Endodermal cell (in vitro differentiated cells): ENCODE results near the gene KRTAP5-9. TPM values are rescaled to one million over a fixed set of nuclear protein-coding genes. Genes with fewer than 3 reads are reported as not detected.
"Not testable (repeated sequence)": the region's sequence is repeated elsewhere in the genome, so short reads cannot be mapped to it uniquely, and the experiment has no call there.

Experiments used
- DNase-seq: peaks from one replicate; pipeline ENCODE4 v3.0.0-alpha.2; 2017
- H3K27ac ChIP-seq: 2 replicates; pipeline ENCODE4 v1.5.1; 2013; ENCODE audit warnings: mild to moderate bottlenecking, low read depth, low read length, moderate library complexity
- H3K27me3 ChIP-seq: 2 replicates; pipeline ENCODE4 v1.6.1; 2013; ENCODE audit warnings: mild to moderate bottlenecking, low read length, moderate library complexity; ENCODE audit not compliant: insufficient read depth, control insufficient read depth, poor library complexity, severe bottlenecking
- H3K36me3 ChIP-seq: 2 replicates; pipeline ENCODE4 v1.7.0; 2013; ENCODE audit warnings: mild to moderate bottlenecking, low read length, moderate library complexity; ENCODE audit not compliant: control insufficient read depth, insufficient read depth
- H3K4me1 ChIP-seq: one replicate; pipeline ENCODE4 v1.7.0; 2013; ENCODE audit warnings: low read length; ENCODE audit not compliant: control insufficient read depth, insufficient read depth
- H3K4me3 ChIP-seq: 2 replicates; pipeline ENCODE4 v1.5.1; 2013; ENCODE audit warnings: mild to moderate bottlenecking, low read length, moderate library complexity
- H3K9ac ChIP-seq: 2 replicates; pipeline ENCODE4 v1.6.1; 2013; ENCODE audit warnings: mild to moderate bottlenecking, low read length, moderate library complexity; ENCODE audit not compliant: poor library complexity, severe bottlenecking; ENCODE audit errors: extremely low read depth
- H3K9me3 ChIP-seq: 2 replicates; pipeline ENCODE4 v1.6.1; 2013; ENCODE audit warnings: mild to moderate bottlenecking, low read length, moderate library complexity; ENCODE audit not compliant: control insufficient read depth
- H3K27ac Mint-ChIP-seq: 2 replicates; pipeline ENCODE4 v1.8.0; 2020; ENCODE audit warnings: mixed read lengths
- H3K27me3 Mint-ChIP-seq: 2 replicates; pipeline ENCODE4 v1.8.0; 2021; ENCODE audit warnings: mild to moderate bottlenecking, mixed read lengths; ENCODE audit not compliant: insufficient read depth
- H3K36me3 Mint-ChIP-seq: 2 replicates; pipeline ENCODE4 v1.8.0; 2020; ENCODE audit warnings: low read depth, mixed read lengths
- H3K4me1 Mint-ChIP-seq: 2 replicates; pipeline ENCODE4 v1.8.0; 2020; ENCODE audit warnings: mixed read lengths
- H3K4me3 Mint-ChIP-seq: 2 replicates; pipeline ENCODE4 v1.8.0; 2020; ENCODE audit warnings: mild to moderate bottlenecking, moderate library complexity, mixed read lengths
- H3K9me3 Mint-ChIP-seq: 2 replicates; pipeline ENCODE4 v1.8.0; 2020; ENCODE audit warnings: mild to moderate bottlenecking, mixed read lengths
- WGBS, 2 experiments: methylation state at CpG; one replicate each; pipeline versions ENCODE4 v1.1.5 to v1.1.7; 2013; ENCODE audit warnings: missing lambda C conversion rate in 2 of 2, mixed read lengths in 1 of 2; ENCODE audit not compliant: insufficient coverage in 1 of 2, insufficient read length in 1 of 2; 5-methylcytosine and 5-hydroxymethylcytosine counted together
- total RNA-seq, 2 donors: library from RNA; stranded (reverse); fragmentation: NEBNext Ultra II Directional in 1 of 2; extraction: Animal tissue kit (Norgen Biotek cat#: 25700) in 1 of 2; gene quantifications; 2 replicates in 1 of 2; 3 replicates in 1 of 2; pipeline ENCODE4 v1.2.1, GENCODE V29; 2021
- TF ChIP-seq, protein P1 (sequence below): fragments of 200-600 bp; sonication (generic); conservative IDR thresholded peaks from 2 replicates; pipeline ENCODE4 v1.5.0; 2021; ENCODE audit warnings: antibody characterized with exemption, mild to moderate bottlenecking

The KRTAP5-9 gene
- total RNA-seq, 2 donors from 2014 or later = 0.31 TPM; not detected in 1

DNA sequence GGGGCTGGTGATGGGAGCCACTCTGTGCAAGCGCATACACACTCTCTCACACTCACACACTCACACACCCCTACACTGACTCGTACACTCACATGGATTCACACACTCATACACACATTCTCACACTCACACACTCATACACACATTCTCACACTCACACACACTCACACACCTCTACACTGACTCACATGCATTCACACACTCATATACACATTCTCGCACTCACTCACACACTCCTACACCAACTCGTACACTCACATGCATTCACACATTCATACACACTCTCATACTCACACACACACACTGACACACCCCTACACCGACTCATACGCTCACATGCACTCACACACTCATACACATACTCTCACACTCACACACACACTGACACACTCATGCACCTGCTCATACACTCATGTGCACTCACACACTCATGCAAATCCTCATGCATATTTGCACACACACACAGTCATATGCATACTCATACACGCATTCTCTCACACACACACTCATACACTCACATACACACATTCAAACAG lies 29.3 kb downstream of the KRTAP5-9 start:
- Histone ChIP-seq H3K9ac (no peak overlapping the region), H3K36me3 (no peaks in the 10 kb centered on the region), H3K4me1 (no peaks in the 10 kb centered on the region), H3K27ac (no peak overlapping the region), H3K4me3 (no peak overlapping the region), H3K9me3 (no peaks in the 10 kb centered on the region), H3K27me3 (peaks cover 5% of the 10 kb centered on the region)
- TF ChIP-seq, protein P1, sequence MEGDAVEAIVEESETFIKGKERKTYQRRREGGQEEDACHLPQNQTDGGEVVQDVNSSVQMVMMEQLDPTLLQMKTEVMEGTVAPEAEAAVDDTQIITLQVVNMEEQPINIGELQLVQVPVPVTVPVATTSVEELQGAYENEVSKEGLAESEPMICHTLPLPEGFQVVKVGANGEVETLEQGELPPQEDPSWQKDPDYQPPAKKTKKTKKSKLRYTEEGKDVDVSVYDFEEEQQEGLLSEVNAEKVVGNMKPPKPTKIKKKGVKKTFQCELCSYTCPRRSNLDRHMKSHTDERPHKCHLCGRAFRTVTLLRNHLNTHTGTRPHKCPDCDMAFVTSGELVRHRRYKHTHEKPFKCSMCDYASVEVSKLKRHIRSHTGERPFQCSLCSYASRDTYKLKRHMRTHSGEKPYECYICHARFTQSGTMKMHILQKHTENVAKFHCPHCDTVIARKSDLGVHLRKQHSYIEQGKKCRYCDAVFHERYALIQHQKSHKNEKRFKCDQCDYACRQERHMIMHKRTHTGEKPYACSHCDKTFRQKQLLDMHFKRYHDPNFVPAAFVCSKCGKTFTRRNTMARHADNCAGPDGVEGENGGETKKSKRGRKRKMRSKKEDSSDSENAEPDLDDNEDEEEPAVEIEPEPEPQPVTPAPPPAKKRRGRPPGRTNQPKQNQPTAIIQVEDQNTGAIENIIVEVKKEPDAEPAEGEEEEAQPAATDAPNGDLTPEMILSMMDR = no peak
- Mint-ChIP-seq H3K4me1 (peaks cover 16% of the 10 kb centered on the region), H3K9me3 (no peaks in the 10 kb centered on the region), H3K36me3 (no peaks in the 10 kb centered on the region), H3K27ac (no peak overlapping the region), H3K4me3 (no peak overlapping the region), H3K27me3 (peaks cover 21% of the 10 kb centered on the region)
- DNase-seq = no peak
- WGBS, 2 experiments = 94 to 95% methylated on average over 7 of the region's 7 CpGs

- not testable (repeated sequence) for DNase-seq, H3K9me3 Mint-ChIP-seq, H3K27ac ChIP-seq, H3K4me3 Mint-ChIP-seq, H3K4me1 ChIP-seq, H3K9me3 ChIP-seq, H3K36me3 ChIP-seq, H3K27me3 ChIP-seq, H3K9ac ChIP-seq, H3K36me3 Mint-ChIP-seq, H3K4me3 ChIP-seq, H3K27ac Mint-ChIP-seq
- 76 to 78% methylated on average over 4 to 7 of the region's 7 CpGs for WGBS, 2 experiments
- Mint-ChIP-seq H3K27me3 (peaks cover 23% of the 10 kb centered on the region), H3K4me1 (peaks cover 11% of the 10 kb centered on the region)
These were observed 31.3 kb downstream of the KRTAP5-9 start for GRCh38 chr11:71579513-71579912.

GRCh38 chr11:71580057-71581003 lies 32.1 kb downstream of the KRTAP5-9 start:
- DNase-seq = peak; percentile 84
- Mint-ChIP-seq H3K36me3 (no peaks in the 10 kb centered on the region), H3K9me3 (no peaks in the 10 kb centered on the region), H3K4me3 (no peak overlapping the region), H3K27ac (no peak overlapping the region), H3K27me3 (peaks cover 23% of the 10 kb centered on the region), H3K4me1 (peaks cover 10% of the 10 kb centered on the region)
- H3K27ac ChIP-seq = no peak overlapping the region
- no peak overlapping the region for H3K4me3 ChIP-seq
- H3K27me3 ChIP-seq = peaks cover 5% of the 10 kb centered on the region
- H3K9me3 ChIP-seq = no peaks in the 10 kb centered on the region
- TF ChIP-seq, protein P1 = peak; percentile 91
- WGBS, 2 experiments = 28 to 46% methylated on average over 8 of the region's 8 CpGs
- no peaks in the 10 kb centered on the region for H3K36me3 ChIP-seq
- H3K9ac ChIP-seq = no peak overlapping the region
- H3K4me1 ChIP-seq = no peaks in the 10 kb centered on the region
